Superior temporal gyrus (tissue), 1 donor: ENCODE data around the gene CCSER1.

Experiments
- DNase-seq: peaks from one replicate; pipeline ENCODE4 v3.0.0-alpha.2; 2016; ENCODE audit errors: extremely low spot score

The CCSER1 gene

GRCh38 chr4:90570615-90571014 lies 443.4 kb downstream of the CCSER1 start:
- no peak for DNase-seq

GRCh38 chr4:90572996-90573395 lies 445.8 kb downstream of the CCSER1 start:
- no peak for DNase-seq

GRCh38 chr4:90575371-90575770 lies 448.2 kb downstream of the CCSER1 start:
- no peak for DNase-seq

GRCh38 chr4:90580326-90580725 lies 453.1 kb downstream of the CCSER1 start:
- no peak for DNase-seq

GRCh38 chr4:90582087-90582486 lies 454.9 kb downstream of the CCSER1 start:
- no peak for DNase-seq

GRCh38 chr4:90584051-90584450 lies 456.9 kb downstream of the CCSER1 start:
- DNase-seq = no peak

GRCh38 chr4:90585961-90586360 lies 458.8 kb downstream of the CCSER1 start:
- no peak for DNase-seq

GRCh38 chr4:90586799-90587198 lies 459.6 kb downstream of the CCSER1 start:
- no peak for DNase-seq

GRCh38 chr4:90597927-90598326 lies 470.7 kb downstream of the CCSER1 start:
- DNase-seq = no peak

- no peak for DNase-seq
These were observed 471.5 kb downstream of the CCSER1 start for GRCh38 chr4:90598741-90599140.

- no peak for DNase-seq
These were observed 475.5 kb downstream of the CCSER1 start for GRCh38 chr4:90602726-90603125.

GRCh38 chr4:90603540-90603939 lies 476.3 kb downstream of the CCSER1 start:
- no peak for DNase-seq

GRCh38 chr4:90606781-90607180 lies 479.6 kb downstream of the CCSER1 start:
- DNase-seq = no peak

- no peak for DNase-seq
These were observed 487.2 kb downstream of the CCSER1 start for GRCh38 chr4:90614371-90614770.

GRCh38 chr4:90621080-90621479 lies 493.9 kb downstream of the CCSER1 start:
- DNase-seq = no peak

GRCh38 chr4:90624781-90625180 lies 497.6 kb downstream of the CCSER1 start:
- no peak for DNase-seq

- no peak for DNase-seq
These were observed 514.8 kb downstream of the CCSER1 start for GRCh38 chr4:90641861-90642599.

GRCh38 chr4:90643156-90643555 lies 516.0 kb downstream of the CCSER1 start:
- DNase-seq = no peak

GRCh38 chr4:90648311-90648710 lies 521.1 kb downstream of the CCSER1 start:
- no peak for DNase-seq

- DNase-seq = no peak
These were observed 521.6 kb downstream of the CCSER1 start for GRCh38 chr4:90648791-90649190.

- DNase-seq = no peak
These were observed 533.5 kb downstream of the CCSER1 start for GRCh38 chr4:90660672-90661071.

GRCh38 chr4:90670183-90670582 lies 543.0 kb downstream of the CCSER1 start:
- DNase-seq = no peak

GRCh38 chr4:90689739-90690138 lies 562.5 kb downstream of the CCSER1 start:
- no peak for DNase-seq

GRCh38 chr4:90695411-90695810 lies 568.2 kb downstream of the CCSER1 start:
- no peak for DNase-seq
